Liver (tissue), 3 donors: ENCODE measurements around the gene FBLIM1.

Source experiments
- EGR1 ChIP-seq, 2 donors: IDR thresholded peaks; 2 replicates each; pipeline ENCODE4 v1.6.1; 2016 to 2018; ENCODE audit warnings: antibody characterized with exemption in 2 of 2, low read depth in 2 of 2
- JUND ChIP-seq, 2 donors: IDR thresholded peaks; 2 replicates each; pipeline ENCODE4 v1.6.1; 2016; ENCODE audit warnings: antibody characterized with exemption in 2 of 2
- RAD21 ChIP-seq, 2 donors: IDR thresholded peaks; 2 replicates each; pipeline ENCODE4 v1.6.1; 2016; ENCODE audit warnings: antibody characterized with exemption in 2 of 2, mild to moderate bottlenecking in 2 of 2
- SP1 ChIP-seq: IDR thresholded peaks from 2 replicates; pipeline ENCODE4 v1.6.1; 2018; ENCODE audit warnings: antibody characterized with exemption, mild to moderate bottlenecking
- TAF1 ChIP-seq: conservative IDR thresholded peaks from 2 replicates; pipeline ENCODE4 v1.6.1; 2016; ENCODE audit warnings: antibody characterized with exemption, mild to moderate bottlenecking
- YY1 ChIP-seq: IDR thresholded peaks from 2 replicates; pipeline ENCODE4 v1.6.1; 2016; ENCODE audit warnings: antibody characterized with exemption, mild to moderate bottlenecking
- TF ChIP-seq, protein P1 (sequence below): IDR thresholded peaks from 2 replicates; pipeline ENCODE4 v1.6.1; 2016; ENCODE audit warnings: antibody characterized with exemption
- TF ChIP-seq, protein P2 (sequence below): IDR thresholded peaks from 2 replicates; pipeline ENCODE4 v1.6.1; 2016; ENCODE audit warnings: antibody characterized with exemption
- TF ChIP-seq, protein P3 (sequence below): fragments of 150-350 bp; IDR thresholded peaks from 2 replicates; pipeline ENCODE4 v1.5.1; 2017; ENCODE audit warnings: improper control_type of control experiment, low read depth, low read length; ENCODE audit not compliant: missing input control
- TF ChIP-seq, protein P4 (sequence below): IDR thresholded peaks from 2 replicates; pipeline ENCODE4 v1.6.1; 2016; ENCODE audit warnings: antibody characterized with exemption, mild to moderate bottlenecking
- TF ChIP-seq, protein P5 (sequence below): IDR thresholded peaks from 2 replicates; pipeline ENCODE4 v1.6.1; 2016; ENCODE audit warnings: antibody characterized with exemption
- donor health status: healthy.
- donor health status: healthy.

DNA sequence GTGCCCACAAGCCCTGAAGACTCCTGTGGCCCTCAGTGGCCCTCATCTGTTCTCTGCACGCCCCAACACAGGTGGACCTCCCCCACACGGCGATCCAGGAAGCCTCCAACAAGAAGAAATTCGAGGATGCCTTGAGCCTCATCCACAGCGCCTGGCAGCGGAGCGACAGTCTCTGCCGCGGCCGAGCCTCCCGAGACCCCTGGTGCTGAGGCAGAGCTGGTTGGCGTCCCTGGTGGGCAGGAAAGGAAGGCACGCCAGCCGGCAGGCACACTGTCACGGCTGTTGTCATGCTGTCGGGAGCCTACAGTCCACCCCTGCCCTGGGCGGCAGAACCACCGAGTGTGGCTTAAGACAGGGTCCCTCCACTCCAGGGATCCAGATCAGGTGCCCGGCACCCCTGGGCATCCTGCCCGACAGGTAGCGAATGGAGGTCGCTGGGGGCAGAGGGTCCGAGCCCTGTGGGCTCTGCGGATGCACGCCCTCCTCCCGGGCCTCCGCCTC, 24.8 kb upstream of the FBLIM1 start:
- TF ChIP-seq, protein P1, sequence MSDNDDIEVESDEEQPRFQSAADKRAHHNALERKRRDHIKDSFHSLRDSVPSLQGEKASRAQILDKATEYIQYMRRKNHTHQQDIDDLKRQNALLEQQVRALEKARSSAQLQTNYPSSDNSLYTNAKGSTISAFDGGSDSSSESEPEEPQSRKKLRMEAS: no peak
- TF ChIP-seq, protein P2, sequence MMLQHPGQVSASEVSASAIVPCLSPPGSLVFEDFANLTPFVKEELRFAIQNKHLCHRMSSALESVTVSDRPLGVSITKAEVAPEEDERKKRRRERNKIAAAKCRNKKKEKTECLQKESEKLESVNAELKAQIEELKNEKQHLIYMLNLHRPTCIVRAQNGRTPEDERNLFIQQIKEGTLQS: no peak
- TF ChIP-seq, protein P3, sequence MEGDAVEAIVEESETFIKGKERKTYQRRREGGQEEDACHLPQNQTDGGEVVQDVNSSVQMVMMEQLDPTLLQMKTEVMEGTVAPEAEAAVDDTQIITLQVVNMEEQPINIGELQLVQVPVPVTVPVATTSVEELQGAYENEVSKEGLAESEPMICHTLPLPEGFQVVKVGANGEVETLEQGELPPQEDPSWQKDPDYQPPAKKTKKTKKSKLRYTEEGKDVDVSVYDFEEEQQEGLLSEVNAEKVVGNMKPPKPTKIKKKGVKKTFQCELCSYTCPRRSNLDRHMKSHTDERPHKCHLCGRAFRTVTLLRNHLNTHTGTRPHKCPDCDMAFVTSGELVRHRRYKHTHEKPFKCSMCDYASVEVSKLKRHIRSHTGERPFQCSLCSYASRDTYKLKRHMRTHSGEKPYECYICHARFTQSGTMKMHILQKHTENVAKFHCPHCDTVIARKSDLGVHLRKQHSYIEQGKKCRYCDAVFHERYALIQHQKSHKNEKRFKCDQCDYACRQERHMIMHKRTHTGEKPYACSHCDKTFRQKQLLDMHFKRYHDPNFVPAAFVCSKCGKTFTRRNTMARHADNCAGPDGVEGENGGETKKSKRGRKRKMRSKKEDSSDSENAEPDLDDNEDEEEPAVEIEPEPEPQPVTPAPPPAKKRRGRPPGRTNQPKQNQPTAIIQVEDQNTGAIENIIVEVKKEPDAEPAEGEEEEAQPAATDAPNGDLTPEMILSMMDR: no peak
- no peak for TF ChIP-seq JUND (IDR thresholded peaks at IDR 0.05)
- TF ChIP-seq RAD21 (IDR thresholded peaks at IDR 0.05): no peak
- TF ChIP-seq EGR1 (IDR thresholded peaks at IDR 0.05; ENCODE audit: low read depth in 2 of 2): no peak
- TF ChIP-seq TAF1: no peak
- TF ChIP-seq, protein P4, sequence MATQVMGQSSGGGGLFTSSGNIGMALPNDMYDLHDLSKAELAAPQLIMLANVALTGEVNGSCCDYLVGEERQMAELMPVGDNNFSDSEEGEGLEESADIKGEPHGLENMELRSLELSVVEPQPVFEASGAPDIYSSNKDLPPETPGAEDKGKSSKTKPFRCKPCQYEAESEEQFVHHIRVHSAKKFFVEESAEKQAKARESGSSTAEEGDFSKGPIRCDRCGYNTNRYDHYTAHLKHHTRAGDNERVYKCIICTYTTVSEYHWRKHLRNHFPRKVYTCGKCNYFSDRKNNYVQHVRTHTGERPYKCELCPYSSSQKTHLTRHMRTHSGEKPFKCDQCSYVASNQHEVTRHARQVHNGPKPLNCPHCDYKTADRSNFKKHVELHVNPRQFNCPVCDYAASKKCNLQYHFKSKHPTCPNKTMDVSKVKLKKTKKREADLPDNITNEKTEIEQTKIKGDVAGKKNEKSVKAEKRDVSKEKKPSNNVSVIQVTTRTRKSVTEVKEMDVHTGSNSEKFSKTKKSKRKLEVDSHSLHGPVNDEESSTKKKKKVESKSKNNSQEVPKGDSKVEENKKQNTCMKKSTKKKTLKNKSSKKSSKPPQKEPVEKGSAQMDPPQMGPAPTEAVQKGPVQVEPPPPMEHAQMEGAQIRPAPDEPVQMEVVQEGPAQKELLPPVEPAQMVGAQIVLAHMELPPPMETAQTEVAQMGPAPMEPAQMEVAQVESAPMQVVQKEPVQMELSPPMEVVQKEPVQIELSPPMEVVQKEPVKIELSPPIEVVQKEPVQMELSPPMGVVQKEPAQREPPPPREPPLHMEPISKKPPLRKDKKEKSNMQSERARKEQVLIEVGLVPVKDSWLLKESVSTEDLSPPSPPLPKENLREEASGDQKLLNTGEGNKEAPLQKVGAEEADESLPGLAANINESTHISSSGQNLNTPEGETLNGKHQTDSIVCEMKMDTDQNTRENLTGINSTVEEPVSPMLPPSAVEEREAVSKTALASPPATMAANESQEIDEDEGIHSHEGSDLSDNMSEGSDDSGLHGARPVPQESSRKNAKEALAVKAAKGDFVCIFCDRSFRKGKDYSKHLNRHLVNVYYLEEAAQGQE: no peak
- no peak for TF ChIP-seq SP1
- no peak for TF ChIP-seq YY1
- TF ChIP-seq, protein P5, sequence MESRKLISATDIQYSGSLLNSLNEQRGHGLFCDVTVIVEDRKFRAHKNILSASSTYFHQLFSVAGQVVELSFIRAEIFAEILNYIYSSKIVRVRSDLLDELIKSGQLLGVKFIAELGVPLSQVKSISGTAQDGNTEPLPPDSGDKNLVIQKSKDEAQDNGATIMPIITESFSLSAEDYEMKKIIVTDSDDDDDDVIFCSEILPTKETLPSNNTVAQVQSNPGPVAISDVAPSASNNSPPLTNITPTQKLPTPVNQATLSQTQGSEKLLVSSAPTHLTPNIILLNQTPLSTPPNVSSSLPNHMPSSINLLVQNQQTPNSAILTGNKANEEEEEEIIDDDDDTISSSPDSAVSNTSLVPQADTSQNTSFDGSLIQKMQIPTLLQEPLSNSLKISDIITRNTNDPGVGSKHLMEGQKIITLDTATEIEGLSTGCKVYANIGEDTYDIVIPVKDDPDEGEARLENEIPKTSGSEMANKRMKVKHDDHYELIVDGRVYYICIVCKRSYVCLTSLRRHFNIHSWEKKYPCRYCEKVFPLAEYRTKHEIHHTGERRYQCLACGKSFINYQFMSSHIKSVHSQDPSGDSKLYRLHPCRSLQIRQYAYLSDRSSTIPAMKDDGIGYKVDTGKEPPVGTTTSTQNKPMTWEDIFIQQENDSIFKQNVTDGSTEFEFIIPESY: no peak
